Islet precursor cell (in vitro differentiated cells): ENCODE results near the gene BIN1.

Experiments used
- DNase-seq: peaks from one replicate; pipeline ENCODE4 v3.0.0-alpha.2; 2018

BIN1 gene

GRCh38 chr2:127016329-127016728 is 90.6 kb downstream of the BIN1 start:
- DNase-seq, result no peak

- no peak for DNase-seq
Measured at GRCh38 chr2:127015106-127015910, 91.6 kb downstream of the BIN1 start.

GRCh38 chr2:127014630-127015029 is 92.3 kb downstream of the BIN1 start:
- no peak for DNase-seq

GRCh38 chr2:127014224-127014623 is 92.7 kb downstream of the BIN1 start:
- no peak for DNase-seq

GRCh38 chr2:127012868-127013267 is 94.1 kb downstream of the BIN1 start:
- DNase-seq, result no peak

GRCh38 chr2:127012215-127012614 is 94.7 kb downstream of the BIN1 start:
- DNase-seq, result no peak

GRCh38 chr2:127011796-127012195 is 95.2 kb downstream of the BIN1 start:
- DNase-seq, result no peak

GRCh38 chr2:127011231-127011661 is 95.7 kb downstream of the BIN1 start:
- DNase-seq, result no peak

GRCh38 chr2:127008265-127009015 is 98.5 kb downstream of the BIN1 start:
- DNase-seq, result no peak

GRCh38 chr2:127007652-127008051 is 99.3 kb downstream of the BIN1 start:
- DNase-seq, result no peak

- DNase-seq, result no peak
Measured at GRCh38 chr2:127006962-127007361, 100.0 kb downstream of the BIN1 start.

GRCh38 chr2:127004893-127005600 is 101.9 kb downstream of the BIN1 start:
- no peak for DNase-seq

- no peak for DNase-seq
Measured at GRCh38 chr2:127003070-127003800, 103.7 kb downstream of the BIN1 start.

GRCh38 chr2:127001751-127002150 is 105.2 kb downstream of the BIN1 start:
- DNase-seq, result no peak

GRCh38 chr2:127000937-127001336 is 106.0 kb downstream of the BIN1 start:
- no peak for DNase-seq

GRCh38 chr2:127000194-127000593 is 106.8 kb downstream of the BIN1 start:
- no peak for DNase-seq

GRCh38 chr2:126999106-126999756 is 107.7 kb downstream of the BIN1 start:
- DNase-seq, result no peak

- no peak for DNase-seq
Measured at GRCh38 chr2:126998486-126998885, 108.5 kb downstream of the BIN1 start.
